ENCODE measurements around the gene GNL3.

DNA sequence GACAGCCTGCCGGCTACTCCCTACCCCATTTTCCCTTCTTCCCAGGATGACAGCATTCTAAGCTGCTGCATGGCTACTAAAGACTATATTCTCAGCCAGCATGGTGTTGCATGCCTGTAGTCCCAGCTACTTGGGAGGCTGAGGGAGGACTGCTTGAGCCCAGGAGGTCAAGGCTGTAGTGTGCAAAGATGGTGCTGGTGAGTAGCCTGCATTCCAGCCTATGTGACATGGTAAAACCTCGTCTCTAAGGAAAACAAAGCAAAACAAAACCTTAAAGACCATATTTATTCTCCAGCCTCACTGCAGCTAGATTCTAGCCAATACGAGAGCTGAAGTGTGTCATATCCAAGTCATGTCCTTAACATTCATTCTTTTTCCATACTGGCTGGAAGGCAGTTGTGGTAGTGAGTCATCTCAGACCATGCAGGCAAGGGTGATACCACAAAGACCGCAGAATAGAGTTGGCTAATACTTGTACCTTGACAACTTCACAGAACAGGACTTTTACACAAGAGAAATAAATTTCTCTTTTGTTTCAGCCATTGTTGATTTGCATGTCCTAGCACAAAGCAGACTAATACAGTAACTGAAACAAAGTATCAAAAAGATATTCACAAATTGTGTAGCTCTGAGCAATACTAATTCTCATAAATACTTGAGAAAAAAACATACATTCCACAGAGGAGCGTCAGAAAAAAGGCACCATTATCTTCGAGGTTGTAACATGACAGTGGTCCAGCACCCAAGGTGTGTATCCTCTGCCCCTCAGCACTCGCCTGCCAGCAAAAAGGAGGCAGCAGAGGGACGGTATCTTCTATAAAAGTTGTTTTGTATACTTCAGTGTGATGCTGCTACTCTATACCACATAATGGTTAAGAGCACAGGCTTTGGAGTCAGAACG lies 15.0 kb upstream of the GNL3 start:
- TF ChIP-seq CTCF (IDR thresholded peaks at IDR 0.05) (no peak), POLR2AphosphoS5 (IDR thresholded peaks at IDR 0.05; ENCODE audit: low read depth, low read length) (no peak), SIN3A (IDR thresholded peaks at IDR 0.05; ENCODE audit: borderline replicate concordance, insufficient read depth, low read depth, low read length) (no peak), TCF7L2 (IDR thresholded peaks at IDR 0.05; ENCODE audit: low read depth, low read length) (no peak)
- TF ChIP-seq, protein P1, sequence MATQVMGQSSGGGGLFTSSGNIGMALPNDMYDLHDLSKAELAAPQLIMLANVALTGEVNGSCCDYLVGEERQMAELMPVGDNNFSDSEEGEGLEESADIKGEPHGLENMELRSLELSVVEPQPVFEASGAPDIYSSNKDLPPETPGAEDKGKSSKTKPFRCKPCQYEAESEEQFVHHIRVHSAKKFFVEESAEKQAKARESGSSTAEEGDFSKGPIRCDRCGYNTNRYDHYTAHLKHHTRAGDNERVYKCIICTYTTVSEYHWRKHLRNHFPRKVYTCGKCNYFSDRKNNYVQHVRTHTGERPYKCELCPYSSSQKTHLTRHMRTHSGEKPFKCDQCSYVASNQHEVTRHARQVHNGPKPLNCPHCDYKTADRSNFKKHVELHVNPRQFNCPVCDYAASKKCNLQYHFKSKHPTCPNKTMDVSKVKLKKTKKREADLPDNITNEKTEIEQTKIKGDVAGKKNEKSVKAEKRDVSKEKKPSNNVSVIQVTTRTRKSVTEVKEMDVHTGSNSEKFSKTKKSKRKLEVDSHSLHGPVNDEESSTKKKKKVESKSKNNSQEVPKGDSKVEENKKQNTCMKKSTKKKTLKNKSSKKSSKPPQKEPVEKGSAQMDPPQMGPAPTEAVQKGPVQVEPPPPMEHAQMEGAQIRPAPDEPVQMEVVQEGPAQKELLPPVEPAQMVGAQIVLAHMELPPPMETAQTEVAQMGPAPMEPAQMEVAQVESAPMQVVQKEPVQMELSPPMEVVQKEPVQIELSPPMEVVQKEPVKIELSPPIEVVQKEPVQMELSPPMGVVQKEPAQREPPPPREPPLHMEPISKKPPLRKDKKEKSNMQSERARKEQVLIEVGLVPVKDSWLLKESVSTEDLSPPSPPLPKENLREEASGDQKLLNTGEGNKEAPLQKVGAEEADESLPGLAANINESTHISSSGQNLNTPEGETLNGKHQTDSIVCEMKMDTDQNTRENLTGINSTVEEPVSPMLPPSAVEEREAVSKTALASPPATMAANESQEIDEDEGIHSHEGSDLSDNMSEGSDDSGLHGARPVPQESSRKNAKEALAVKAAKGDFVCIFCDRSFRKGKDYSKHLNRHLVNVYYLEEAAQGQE (IDR thresholded peaks at IDR 0.05; ENCODE audit: insufficient read depth in 1 of 2, low read depth in 2 of 2, low read length in 1 of 2), result no peak
